Stimulated activated naive CD4-positive, alpha-beta T cell treated with Interleukin-2 at 50 U/mL for 16 hours (primary cell): Measurements from ENCODE around the gene OTOA.
A peak's percentile ranks its signal among the peaks of the same experiment; 100 is the strongest.
"Not testable (repeated sequence)": the region's sequence is repeated elsewhere in the genome, so short reads cannot be mapped to it uniquely, and the experiment has no call there.

Experiments used
- DNase-seq: peaks from one replicate; lab custom pipeline; 2025; lab: John Stamatoyannopoulos, UW

OTOA gene

GRCh38 chr16:21680714-21681113, 16.9 kb downstream of the OTOA start:
- not testable (repeated sequence) for DNase-seq

- DNase-seq, result no peak
These were observed 19.4 kb downstream of the OTOA start for GRCh38 chr16:21683184-21683583.

- DNase-seq, result peak; percentile 11
These were observed 20.4 kb downstream of the OTOA start for GRCh38 chr16:21684199-21684598.

- no peak for DNase-seq
These were observed 21.3 kb downstream of the OTOA start for GRCh38 chr16:21685034-21685455.

DNA sequence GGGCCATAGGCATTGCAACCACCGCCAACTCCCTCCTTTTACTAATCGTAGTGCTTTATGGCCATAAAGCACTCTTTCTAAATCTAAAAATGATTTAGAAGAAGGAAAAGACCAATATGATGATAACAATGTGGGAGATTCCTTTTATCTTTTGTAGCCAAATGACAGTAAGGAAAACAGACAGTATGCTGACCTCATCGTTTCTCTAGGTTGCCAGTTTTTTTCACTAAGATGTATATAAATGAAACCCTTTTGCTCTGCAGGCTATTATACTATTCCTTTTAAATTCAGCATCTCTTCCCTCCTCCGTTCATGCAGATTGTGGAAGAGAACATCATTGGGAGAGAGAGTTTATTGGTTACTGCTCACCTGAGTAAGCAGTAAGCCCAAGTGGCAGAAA, 25.3 kb downstream of the OTOA start:
- DNase-seq, result no peak

DNA sequence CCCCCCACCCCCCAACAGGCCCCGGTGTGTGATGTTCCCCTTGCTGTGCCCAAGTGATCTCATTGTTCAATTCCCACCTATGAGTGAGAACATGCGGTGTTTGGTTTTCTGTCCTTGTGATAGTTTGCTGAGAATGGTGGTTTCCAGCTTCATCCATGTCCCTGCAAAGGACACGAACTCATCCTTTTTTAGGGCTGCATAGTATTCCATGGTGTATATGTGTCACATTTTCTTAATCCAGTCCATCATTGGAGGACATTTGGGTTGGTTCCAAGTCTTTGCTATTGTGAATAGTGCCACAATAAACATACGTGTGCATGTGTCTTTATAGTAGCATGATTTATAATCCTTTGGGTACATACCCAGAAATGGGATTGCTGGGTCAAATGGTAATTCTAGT, 27.2 kb downstream of the OTOA start:
- DNase-seq, result not testable (repeated sequence)

GRCh38 chr16:21694609-21695008, 30.8 kb downstream of the OTOA start:
- DNase-seq, result no peak

DNA sequence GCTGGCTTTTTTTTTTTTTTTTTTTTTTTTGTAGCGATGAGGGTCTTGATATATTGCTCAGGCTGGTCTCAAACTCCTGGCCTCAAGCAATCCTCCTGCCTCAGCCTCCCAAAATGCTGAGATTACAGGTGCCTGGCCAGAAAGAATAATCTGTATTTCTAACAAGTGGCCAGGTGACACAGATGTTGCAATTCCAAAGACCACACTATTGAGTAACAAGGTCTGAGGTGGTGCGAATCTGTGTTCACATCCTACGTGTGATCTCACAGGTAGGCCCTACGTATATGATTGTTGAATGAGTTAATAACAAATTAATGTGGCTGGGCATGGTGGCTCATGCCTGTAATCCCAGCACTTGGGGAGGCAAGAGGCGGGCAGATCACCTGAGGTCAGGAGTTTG, 33.3 kb downstream of the OTOA start:
- no peak for DNase-seq

GRCh38 chr16:21698169-21699032, 34.6 kb downstream of the OTOA start:
- no peak for DNase-seq

DNA sequence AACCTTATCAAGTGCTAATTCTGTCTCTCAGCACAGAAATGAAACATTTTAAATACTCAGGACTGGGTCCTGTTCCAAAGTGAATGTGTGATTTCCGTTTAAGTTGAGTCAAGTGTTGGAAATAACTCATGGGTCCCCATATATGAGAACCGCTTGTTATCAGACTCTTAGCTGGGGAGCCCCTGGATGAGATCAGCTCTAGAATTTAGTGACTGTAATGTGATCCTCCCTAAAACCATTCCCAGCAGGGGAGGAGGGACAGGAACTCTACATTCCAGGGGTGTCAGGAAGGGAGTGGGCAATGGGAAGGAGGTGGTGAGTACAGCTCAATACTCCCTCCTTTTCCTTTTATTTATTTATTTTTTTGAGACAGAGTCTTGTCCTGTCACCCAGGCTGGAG, 37.5 kb downstream of the OTOA start:
- no peak for DNase-seq

DNA sequence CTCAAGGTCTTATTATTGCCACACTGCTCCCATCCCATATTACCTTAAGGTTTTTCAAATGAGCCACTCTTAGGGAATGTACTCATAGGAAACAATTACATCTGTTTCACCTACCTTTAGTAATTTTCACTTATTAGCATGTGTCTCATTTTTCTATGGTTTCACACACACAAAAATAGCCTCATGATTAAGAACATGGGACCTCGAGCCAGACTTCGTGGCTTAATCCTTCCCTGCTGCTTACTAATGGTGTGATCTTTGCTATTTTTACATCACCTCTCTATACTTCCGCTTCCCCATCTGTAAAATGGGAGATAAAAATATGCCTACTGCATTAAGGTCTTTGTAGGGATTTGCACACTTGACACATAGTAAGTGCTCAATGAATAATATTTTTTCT, 38.5 kb downstream of the OTOA start:
- no peak for DNase-seq

- DNase-seq, result no peak
These were observed 39.4 kb downstream of the OTOA start for GRCh38 chr16:21703156-21703555.

- no peak for DNase-seq
These were observed 39.9 kb downstream of the OTOA start for GRCh38 chr16:21703589-21704174.

- no peak for DNase-seq
These were observed 40.5 kb downstream of the OTOA start for GRCh38 chr16:21704266-21704665.

DNA sequence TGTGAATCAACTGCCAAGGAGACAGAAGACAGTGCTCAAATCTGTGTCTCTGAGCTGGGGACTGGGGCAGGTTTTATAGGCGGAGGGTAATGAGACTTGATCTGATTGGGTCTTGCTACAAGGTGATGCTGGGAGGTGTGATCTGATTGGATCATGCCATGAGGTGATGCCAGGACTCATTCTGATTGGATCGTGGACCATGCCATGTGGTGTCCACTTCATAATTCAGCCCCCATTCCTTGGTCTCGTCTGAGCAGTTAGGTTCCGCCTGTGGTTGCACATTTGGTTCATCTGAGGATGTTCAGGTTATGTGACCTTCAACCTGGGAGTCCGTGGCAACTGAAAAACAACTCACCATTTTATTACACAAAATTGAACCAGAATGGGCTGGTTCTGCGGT, 41.0 kb downstream of the OTOA start:
- no peak for DNase-seq

DNA sequence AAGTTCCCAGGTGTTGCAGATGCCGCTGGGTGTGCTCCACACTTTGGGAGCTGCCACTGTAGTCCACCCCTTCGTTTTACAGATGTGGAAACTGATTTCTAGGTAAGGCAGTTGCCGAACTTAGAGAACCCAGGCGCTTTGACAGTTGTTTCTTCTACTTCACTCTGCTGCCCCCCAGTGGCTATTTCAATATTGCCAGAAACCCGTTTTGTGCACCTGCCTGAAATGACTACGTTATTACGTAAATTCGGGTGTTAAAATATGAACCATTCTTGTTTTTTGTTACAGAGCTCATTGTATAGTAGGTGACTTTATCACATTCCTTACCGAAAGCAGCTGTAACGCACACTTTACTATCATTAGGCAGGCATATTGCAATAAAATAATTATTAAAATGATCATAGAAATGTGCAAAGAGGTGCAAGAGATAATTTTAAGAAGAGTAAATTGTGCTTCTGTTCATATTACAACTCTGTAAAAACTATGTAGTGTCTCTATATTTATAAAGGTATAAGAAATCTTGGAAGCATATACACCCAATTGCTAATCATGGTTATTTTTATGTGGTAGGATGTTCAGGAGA, 44.9 kb downstream of the OTOA start:
- peak; percentile 72 for DNase-seq

DNA sequence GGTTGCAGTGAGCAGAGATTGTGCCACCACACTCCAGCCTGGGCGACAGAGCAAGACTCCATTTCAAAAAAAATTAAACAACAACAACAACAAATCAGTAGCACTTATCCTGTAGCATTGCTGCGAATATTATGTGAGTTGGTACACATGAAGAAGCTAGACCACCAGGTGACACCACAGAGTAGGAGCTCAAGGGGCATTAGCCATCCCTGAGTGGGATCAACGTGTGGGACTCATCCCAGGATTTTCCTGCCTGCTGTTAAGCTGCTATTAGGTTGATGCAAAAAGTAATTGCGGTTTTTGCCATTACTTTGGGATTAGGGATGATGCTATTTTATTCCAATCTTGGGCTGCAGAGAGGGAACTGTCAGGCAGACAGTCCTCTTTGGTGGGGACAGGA, 47.2 kb downstream of the OTOA start:
- DNase-seq, result no peak

GRCh38 chr16:21713549-21714368, 50.0 kb downstream of the OTOA start:
- DNase-seq, result no peak

- DNase-seq, result not testable (repeated sequence)
These were observed 50.5 kb downstream of the OTOA start for GRCh38 chr16:21714369-21714618.

DNA sequence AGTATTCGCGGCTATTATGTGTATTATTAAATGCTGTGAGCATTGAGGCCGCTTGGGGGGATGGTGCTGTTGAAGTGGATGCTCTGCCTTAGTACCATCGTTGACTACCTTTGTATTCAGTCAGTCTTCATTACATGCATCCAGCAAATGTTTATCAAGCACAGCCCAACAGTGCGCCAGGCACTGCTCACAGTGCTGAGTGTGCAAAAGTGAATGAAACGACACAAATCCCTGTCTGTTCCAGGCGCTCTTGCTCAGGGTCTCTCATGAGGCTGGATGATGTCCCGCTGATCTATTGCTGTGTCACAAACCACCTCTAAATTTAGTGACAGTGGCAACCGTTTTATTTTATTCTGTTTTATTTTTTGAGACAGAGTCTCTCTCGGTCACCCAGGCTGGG, 53.8 kb downstream of the OTOA start:
- DNase-seq, result no peak

GRCh38 chr16:21719283-21719682, 55.5 kb downstream of the OTOA start:
- DNase-seq, result no peak

DNA sequence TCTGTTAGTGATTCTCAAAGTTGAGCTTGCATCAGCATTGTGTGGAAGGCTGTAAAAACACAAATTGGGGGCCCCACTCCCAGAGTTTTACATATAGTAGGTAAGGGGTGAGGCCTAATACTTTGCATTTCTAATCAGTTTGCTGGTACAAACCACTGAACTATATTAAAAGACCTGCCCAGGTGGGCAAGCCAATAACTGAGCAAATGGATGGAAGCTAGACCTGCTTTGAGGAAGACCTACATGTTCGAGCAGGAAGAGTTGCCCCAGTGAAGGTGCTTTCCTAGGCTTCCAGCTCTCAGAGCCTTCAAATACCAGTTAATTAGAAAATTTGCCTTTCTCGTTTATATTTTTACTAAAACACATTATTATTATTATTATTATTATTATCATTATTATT, 56.8 kb downstream of the OTOA start:
- no peak for DNase-seq
